Duodenal mucosa (tissue), 2 donors: Measurements from ENCODE around the gene TFF3.
A peak's percentile ranks its signal among the peaks of the same experiment; 100 is the strongest.

Experiments used
- H3K27ac ChIP-seq: one replicate; pipeline ENCODE4 v1.7.0; 2013; ENCODE audit warnings: low read depth, low read length
- H3K27me3 ChIP-seq, 2 donors: one replicate each; pipeline ENCODE4 v1.7.0; 2013; ENCODE audit warnings: low read length in 2 of 2, control low read depth in 1 of 2; ENCODE audit not compliant: insufficient read depth in 2 of 2, control insufficient read depth in 1 of 2
- H3K36me3 ChIP-seq, 2 donors: one replicate each; pipeline ENCODE4 v1.7.0; 2013; ENCODE audit warnings: low read length in 2 of 2, control low read depth in 1 of 2; ENCODE audit not compliant: insufficient read depth in 2 of 2, control insufficient read depth in 1 of 2
- H3K4me1 ChIP-seq, 2 donors: one replicate each; pipeline ENCODE4 v1.7.0; 2013; ENCODE audit warnings: low read length in 2 of 2, control low read depth in 1 of 2; ENCODE audit not compliant: insufficient read depth in 2 of 2, control insufficient read depth in 1 of 2
- H3K4me3 ChIP-seq, 2 donors: one replicate each; pipeline ENCODE4 v1.7.0; 2013; ENCODE audit warnings: low read length in 2 of 2, low read depth in 1 of 2
- H3K9ac ChIP-seq, 2 donors: one replicate each; pipeline ENCODE4 v1.7.0; 2013; ENCODE audit warnings: low read length in 2 of 2, low read depth in 1 of 2
- H3K9me3 ChIP-seq, 2 donors: one replicate each; pipeline ENCODE4 v1.7.0; 2013; ENCODE audit warnings: low read length in 2 of 2, control low read depth in 1 of 2; ENCODE audit not compliant: control insufficient read depth in 1 of 2

TFF3 gene

DNA sequence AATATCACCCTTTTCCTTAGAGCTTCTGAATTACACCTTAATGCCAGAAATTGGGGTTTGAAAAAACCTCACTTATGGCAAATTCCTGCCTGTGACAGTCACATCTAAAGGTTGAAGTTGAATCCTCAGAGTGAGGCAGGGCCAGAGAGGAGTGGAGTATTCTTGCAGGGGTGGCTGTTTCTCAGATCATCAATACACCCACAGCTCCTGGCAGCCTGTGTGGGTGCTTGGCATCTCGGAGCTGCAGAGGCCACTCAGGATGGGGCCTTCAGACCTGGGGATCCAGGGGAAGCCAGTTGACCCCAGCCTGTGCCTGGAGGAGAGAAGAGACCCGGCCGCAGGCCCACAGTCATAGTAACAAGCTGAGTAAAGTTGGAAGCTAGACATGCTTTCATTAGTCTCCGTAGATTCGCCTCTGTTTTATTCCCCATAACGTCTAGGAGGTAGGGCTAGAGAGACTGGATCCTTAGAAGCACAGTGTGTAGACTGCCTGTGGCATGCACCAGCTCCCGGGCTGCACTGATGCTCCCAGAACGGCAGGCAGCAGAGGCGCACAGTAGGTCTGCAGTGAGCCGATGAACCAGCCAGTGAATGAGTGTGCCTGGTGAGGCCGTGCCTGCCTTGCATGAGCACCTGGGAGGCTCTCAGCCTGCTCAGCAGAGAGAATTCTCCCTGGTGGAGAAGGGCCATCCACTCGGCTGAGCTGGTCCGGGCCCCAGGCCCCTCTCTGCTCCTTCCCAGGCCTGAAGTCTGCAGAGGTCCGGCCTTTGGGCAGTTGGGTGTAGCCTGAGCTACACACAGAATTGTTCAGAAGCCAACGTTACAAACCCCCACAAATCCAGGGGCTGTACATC lies 42.9 kb downstream of the TFF3 start:
- no peak overlapping the region for H3K9ac ChIP-seq
- no peaks in the 10 kb centered on the region for H3K9me3 ChIP-seq
- no peak overlapping the region for H3K4me3 ChIP-seq
- H3K27me3 ChIP-seq = no peaks in the 10 kb centered on the region
- H3K4me1 ChIP-seq = no peaks in the 10 kb centered on the region
- H3K36me3 ChIP-seq = no peaks in the 10 kb centered on the region
- H3K27ac ChIP-seq = no peak overlapping the region

DNA sequence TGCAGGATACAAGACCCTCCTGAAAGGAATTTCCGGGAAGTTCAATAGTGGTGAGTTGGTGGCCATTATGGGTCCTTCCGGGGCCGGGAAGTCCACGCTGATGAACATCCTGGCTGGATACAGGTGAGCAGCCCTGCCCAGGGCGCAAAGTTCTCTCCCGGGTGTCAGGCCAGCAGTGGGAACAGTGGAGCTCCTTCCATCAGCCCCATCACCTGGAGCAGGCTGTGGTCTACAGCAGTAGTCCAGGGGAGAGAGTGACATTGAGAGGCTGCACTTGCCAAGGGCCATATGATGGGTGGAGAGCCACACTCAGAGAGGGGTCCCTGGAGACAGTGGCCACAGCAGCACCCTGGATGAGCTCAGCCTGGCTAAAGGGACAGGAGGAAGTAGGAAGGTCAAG lies 44.1 kb downstream of the TFF3 start:
- Histone ChIP-seq H3K4me1 (no peaks in the 10 kb centered on the region), H3K27ac (no peak overlapping the region), H3K27me3 (no peaks in the 10 kb centered on the region), H3K36me3 (no peaks in the 10 kb centered on the region), H3K9me3 (no peaks in the 10 kb centered on the region), H3K4me3 (no peak overlapping the region), H3K9ac (no peak overlapping the region)

DNA sequence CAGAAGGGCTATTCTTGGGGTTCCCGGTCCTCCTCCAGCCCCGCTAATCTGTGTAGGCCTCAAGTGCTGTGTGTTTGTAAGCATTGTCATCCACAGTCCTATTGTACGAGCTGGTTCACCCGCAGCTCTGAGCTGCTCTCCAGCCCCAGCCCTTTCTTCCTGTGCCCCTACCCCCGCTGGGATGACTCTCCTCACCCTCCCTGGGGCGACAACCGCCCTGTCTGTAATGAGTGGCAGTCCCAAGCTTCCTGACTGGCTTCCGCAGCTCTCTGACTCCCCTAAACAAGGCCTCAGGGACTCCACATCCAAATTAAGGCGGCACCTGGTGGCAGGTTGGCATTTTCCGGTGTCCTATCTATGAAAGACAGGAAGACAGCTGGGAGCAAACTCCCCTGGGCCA lies 45.8 kb downstream of the TFF3 start:
- Histone ChIP-seq H3K27me3 (no peaks in the 10 kb centered on the region), H3K9ac (no peak overlapping the region), H3K36me3 (no peaks in the 10 kb centered on the region), H3K9me3 (no peaks in the 10 kb centered on the region), H3K4me3 (no peak overlapping the region), H3K27ac (no peak overlapping the region), H3K4me1 (no peaks in the 10 kb centered on the region)

DNA sequence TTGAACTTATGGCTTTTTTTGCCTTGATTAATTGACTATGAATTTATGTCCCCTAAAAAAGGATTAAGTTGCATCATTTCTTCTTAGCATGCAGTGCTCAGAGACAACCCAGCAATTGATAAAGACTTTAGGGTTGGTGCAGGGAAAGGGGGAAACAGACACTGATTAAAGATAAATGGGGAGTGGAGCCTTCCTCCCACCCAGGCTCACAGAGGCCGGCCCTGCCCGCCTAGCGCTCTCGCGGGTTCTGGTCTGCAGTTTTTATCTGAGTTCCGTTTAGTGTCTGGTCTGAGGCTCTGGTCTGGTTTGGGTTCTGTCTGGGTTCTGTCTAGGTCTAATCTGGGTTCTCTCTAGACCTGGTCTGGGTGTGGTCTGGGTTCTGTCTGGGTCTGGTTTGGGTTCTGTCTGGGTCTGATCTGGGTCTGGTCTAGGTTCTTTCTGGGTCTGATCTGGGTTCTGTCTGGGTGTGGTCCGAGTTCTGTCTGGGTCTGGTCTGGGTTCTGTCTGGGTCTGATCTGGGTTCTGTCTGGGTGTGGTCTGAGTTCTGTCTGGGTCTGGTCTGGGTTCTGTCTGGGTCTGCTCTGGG lies 48.1 kb downstream of the TFF3 start:
- Histone ChIP-seq H3K4me3 (no peak overlapping the region), H3K36me3 (no peaks in the 10 kb centered on the region), H3K4me1 (peaks cover 0 to 10% of the 10 kb centered on the region in 2 donors), H3K9me3 (no peaks in the 10 kb centered on the region), H3K27me3 (no peaks in the 10 kb centered on the region), H3K27ac (no peak overlapping the region), H3K9ac (no peak overlapping the region)

DNA sequence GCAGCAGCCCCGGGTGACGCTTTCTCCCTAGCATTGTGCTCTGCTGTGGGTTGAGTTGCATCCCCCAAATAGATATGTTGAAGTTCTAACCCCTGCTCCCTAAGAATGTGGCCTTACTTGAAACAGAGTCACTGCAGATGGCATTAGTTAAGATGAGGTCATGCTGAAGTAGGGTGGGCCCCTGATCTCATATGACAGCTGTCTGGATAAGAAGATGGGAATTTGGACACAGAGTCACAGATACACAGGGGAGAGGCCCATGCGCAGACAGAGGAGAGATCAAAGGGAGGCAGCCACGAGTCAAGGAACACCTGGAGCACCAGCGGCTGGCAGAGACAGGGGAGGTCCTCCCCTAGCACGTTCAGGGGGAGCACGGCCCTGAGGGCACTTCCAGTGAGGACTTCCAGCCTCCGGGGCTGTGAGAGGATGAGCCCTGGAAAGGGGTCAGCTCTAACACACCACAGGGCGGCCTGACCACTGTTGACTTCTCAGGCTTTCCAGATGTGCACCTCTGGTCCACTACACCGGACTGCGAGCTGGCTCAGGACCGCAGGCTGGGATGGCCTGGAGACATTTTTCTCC lies 49.9 kb downstream of the TFF3 start:
- no peak overlapping the region for H3K4me3 ChIP-seq
- H3K9me3 ChIP-seq = no peaks in the 10 kb centered on the region
- H3K36me3 ChIP-seq = no peaks in the 10 kb centered on the region
- no peaks in the 10 kb centered on the region for H3K27me3 ChIP-seq
- H3K27ac ChIP-seq = no peak overlapping the region
- H3K4me1 ChIP-seq = peaks cover 0 to 12% of the 10 kb centered on the region in 2 donors
- H3K9ac ChIP-seq = no peak overlapping the region

DNA sequence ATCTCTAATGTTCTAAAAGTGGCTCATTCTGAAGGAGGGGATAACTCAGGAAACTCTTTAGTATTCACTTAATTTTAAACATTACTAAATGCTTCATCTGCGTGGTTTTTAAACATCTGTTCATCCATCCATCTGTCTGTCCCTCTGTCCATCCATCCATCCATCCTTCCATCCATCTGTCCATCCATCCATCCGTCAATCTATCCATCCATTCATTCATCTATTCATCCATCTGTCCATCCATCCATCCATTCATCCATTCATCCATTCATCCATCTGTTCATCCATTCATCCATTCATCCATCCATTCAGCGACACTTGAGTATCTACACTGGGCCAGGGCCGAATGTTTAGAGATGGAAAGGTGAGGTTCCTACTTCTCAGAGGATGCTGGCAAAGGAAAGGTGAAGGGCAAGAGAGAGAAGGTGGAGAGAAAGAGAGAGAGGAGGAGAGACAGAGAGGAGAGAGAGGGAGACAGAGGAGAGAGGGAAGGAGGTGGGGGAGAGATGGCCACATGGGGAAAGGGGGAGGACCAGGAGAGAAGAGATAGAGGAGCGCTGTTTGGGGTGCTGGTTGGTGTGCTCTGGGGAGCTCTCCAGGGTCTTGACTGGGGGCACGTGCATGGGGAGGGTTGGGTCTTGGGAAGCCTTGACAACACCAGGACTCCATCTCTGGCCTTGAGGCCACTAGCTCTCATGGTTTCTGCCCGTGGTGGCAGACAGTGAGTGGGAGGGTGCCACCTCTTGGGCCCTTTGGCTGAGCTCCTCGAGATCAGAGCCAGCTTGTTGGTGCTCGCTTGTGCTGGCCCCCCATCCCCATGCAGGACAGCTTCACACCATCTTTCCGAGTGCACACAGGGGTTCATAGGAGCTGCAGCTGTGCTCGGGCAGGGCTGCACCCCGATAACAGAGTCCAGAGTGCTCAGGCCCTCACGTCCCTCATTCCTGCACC lies 50.7 kb downstream of the TFF3 start:
- Histone ChIP-seq H3K9me3 (no peaks in the 10 kb centered on the region), H3K36me3 (no peaks in the 10 kb centered on the region), H3K9ac (no peak overlapping the region), H3K4me1 (peaks cover 0 to 12% of the 10 kb centered on the region in 2 donors), H3K27me3 (no peaks in the 10 kb centered on the region), H3K4me3 (no peak overlapping the region), H3K27ac (peak overlapping the region; percentile 4)

DNA sequence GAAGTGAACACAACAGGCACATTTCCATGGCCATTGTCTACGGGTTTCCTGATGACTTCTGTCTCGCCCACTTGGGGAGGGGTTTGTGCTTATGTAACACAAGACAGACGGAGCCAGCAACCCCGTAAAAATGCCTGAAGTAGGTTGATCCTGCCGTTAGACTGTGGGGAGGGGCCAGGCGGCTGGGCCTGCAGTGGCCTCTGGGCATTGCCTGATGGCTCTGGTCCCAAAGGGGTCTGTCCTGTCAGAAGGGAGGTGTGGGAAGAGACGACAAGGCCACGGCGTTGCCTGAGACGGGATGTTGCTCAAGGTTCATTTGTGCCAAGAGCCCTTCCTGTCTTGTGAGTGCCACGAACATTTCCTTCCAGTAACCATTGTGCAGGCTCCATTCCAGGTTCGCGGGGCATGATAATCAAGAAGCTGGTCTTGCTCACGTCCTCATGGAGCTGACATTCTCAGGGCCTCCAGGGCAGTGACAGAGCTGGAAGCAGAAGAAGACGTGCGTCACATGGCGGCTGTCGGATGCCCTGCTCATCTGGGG lies 51.5 kb downstream of the TFF3 start:
- Histone ChIP-seq H3K27me3 (no peaks in the 10 kb centered on the region), H3K4me3 (no peak overlapping the region), H3K9me3 (no peaks in the 10 kb centered on the region), H3K27ac (peak overlapping the region; percentile 4), H3K36me3 (no peaks in the 10 kb centered on the region), H3K4me1 (peaks cover 0 to 12% of the 10 kb centered on the region in 2 donors), H3K9ac (no peak overlapping the region)

DNA sequence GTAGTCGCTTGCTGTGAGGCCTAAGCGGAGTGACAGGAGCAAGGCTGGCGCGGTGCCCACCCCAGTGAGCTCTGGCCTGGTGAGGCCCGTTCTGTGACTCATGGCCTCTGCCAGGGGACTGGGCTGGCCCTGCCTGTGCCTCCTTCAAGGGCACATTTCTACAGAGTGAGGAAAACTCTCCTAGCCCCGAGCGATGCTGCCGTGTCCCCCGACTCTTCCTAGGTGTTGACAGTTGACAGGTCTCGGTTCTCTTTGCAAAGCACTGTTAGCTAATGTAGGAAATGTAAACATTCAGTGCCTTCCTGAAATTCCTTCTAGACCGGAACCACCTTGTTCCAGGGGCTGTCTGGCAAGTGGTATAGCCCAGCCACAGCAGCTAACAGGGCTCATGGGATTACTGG lies 52.4 kb downstream of the TFF3 start:
- H3K9me3 ChIP-seq = no peaks in the 10 kb centered on the region
- no peak overlapping the region for H3K27ac ChIP-seq
- H3K36me3 ChIP-seq = no peaks in the 10 kb centered on the region
- no peak overlapping the region for H3K9ac ChIP-seq
- peaks cover 0 to 12% of the 10 kb centered on the region in 2 donors for H3K4me1 ChIP-seq
- H3K4me3 ChIP-seq = no peak overlapping the region
- H3K27me3 ChIP-seq = no peaks in the 10 kb centered on the region

DNA sequence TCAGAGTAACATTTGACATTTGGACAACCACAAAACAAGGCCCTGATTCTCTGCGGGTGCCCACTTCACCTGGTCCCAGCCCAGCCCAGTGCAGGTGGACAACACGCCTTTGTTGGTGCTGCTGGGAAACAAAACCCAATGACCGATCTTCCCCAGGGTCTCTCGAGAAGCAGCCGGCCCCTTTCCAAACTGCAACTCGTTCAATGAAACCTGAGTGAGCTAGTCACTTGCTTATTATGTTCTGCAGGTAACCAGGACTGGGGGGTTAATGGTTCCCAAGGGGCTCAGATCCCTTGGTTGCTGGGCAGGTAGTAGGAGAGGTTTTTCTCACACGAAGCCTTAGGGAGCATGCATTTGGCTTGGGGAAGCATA lies 53.4 kb downstream of the TFF3 start:
- peaks cover 0 to 3% of the 10 kb centered on the region in 2 donors for H3K27me3 ChIP-seq
- no peak overlapping the region for H3K4me3 ChIP-seq
- H3K36me3 ChIP-seq = no peaks in the 10 kb centered on the region
- H3K27ac ChIP-seq = no peak overlapping the region
- H3K9ac ChIP-seq = no peak overlapping the region
- peaks cover 0 to 12% of the 10 kb centered on the region in 2 donors for H3K4me1 ChIP-seq
- no peaks in the 10 kb centered on the region for H3K9me3 ChIP-seq
